IPS DF 6.9 (cell line): ENCODE data around the gene THAP3.
A peak's percentile ranks its signal among the peaks of the same experiment; 100 is the strongest.

Source experiments
- DNase-seq: peaks from one replicate; pipeline ENCODE4 v3.0.0-alpha.2; 2013; ENCODE audit warnings: low read depth, low spot score
- H3K27ac ChIP-seq: one replicate; pipeline ENCODE4 v1.5.1; 2013; ENCODE audit warnings: low read length, control low read depth
- H3K27me3 ChIP-seq: 2 replicates; pipeline ENCODE4 v1.6.1; 2013; ENCODE audit warnings: mild to moderate bottlenecking, low read length; ENCODE audit not compliant: control insufficient read depth, insufficient read depth
- H3K36me3 ChIP-seq: 2 replicates; pipeline ENCODE4 v1.6.1; 2013; ENCODE audit warnings: low read length; ENCODE audit not compliant: control insufficient read depth, insufficient read depth
- H3K4me1 ChIP-seq: 2 replicates; pipeline ENCODE4 v1.6.1; 2013; ENCODE audit warnings: low read length; ENCODE audit not compliant: control insufficient read depth, insufficient read depth
- H3K4me3 ChIP-seq: 2 replicates; pipeline ENCODE4 v1.5.1; 2013; ENCODE audit warnings: mild to moderate bottlenecking, low read length
- H3K9me3 ChIP-seq: 2 replicates; pipeline ENCODE4 v1.6.1; 2013; ENCODE audit warnings: low read length, inconsistent platforms; ENCODE audit not compliant: control insufficient read depth, insufficient read depth
- WGBS: extraction: QIAGEN DNeasy Blood & Tissue Kit; methylation state at CpG from one replicate; pipeline ENCODE4 v1.1.7; 2013; ENCODE audit warnings: mixed read lengths, missing lambda C conversion rate; ENCODE audit not compliant: insufficient read length, insufficient coverage; 5-methylcytosine and 5-hydroxymethylcytosine counted together

THAP3 gene, protein sequence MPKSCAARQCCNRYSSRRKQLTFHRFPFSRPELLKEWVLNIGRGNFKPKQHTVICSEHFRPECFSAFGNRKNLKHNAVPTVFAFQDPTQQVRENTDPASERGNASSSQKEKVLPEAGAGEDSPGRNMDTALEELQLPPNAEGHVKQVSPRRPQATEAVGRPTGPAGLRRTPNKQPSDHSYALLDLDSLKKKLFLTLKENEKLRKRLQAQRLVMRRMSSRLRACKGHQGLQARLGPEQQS

DNA sequence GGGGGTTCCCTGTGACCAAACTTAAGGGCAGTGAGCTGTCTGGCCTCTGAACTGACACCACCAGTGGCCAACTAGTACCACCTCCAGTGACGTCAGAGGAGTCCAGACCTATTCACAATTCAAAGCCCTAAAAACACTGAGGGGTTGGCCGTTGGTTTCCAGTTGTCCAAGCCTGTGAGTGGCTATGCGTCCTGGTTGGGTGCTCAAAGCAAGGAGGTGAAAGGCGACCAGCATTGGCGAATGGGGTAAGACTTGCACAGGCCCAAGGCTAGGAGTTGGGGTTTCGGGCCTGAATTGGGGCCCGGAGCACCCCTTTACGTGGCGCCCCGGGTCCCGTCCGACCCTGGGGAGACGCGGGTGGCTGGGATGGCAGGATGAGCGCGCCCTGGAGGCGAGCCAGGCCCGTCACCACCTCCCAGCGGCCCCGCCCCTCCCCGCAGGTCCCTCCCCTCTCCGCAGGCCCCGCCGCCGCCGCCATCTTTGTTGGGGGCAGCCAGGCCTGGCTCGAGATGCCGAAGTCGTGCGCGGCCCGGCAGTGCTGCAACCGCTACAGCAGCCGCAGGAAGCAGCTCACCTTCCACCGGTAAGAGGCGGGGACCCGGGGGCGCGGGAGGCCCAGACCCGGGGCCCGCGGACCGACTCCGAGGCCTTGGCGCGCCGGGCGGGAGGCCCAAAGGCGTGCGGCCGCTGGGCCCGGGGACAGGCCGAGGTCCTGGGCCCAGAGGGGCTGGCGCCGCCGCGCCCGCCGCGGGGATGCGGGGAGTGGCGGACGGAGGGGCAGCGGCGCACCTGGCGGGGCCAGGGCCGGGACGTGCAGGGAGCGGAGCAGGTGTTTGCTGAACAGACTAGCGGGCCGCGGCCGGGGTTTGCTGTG, at the start of gene THAP3:
Gene THAP3 (plus strand): TSS at position 159 of the 874 bp plus-strand sequence. CDS start 351 bp downstream, at position 510.
- Histone ChIP-seq H3K9me3 (no peaks in the 10 kb centered on the region), H3K36me3 (peaks cover 20% of the 10 kb centered on the region), H3K4me1 (no peaks in the 10 kb centered on the region), H3K4me3 (peak within 1 kb of the TSS; percentile 83), H3K27me3 (no peaks in the 10 kb centered on the region), H3K27ac (no peak within 1 kb of the TSS)
- DNase-seq = no peak
- WGBS = no CpG with 5 or more reads among the region's 73 CpGs

DNA sequence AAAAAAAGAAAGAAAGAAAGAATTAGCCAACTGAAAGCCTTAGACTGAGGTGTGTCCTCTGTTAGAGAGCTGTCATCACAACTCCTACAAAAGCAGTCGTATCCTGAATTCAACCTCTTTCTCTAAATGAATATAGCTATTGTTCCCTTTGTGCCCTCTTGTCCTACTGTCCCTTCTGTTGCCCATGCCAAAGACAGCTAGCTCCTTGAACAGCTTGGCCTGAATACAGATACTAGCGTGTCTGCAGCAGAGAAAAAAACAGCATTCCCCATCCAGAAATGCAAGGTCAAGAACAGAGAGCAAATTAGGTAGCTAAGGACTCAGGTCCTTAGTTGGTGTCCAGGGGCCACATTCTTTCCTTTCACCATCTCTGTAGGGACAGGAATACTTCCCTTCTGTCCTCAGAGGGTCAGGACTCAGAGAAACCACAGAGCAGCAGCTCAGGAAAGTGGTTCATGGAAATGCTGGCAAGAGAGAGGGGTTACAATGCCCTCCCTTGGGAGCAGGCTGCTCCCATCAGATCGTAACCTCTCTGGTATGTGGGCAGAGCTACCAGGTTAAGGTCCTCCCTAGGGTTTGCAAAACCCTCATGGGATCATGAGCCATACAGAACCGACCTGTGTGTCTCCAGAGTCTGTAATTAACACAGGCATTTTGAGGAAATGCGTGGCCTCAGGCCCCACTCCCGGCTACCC, 46.7 kb upstream of the THAP3 start:
- no CpG with 5 or more reads among the region's 6 CpGs for WGBS
- no peaks in the 10 kb centered on the region for H3K36me3 ChIP-seq
- no peaks in the 10 kb centered on the region for H3K9me3 ChIP-seq
- no peak overlapping the region for H3K4me3 ChIP-seq
- no peak overlapping the region for H3K27ac ChIP-seq
- H3K4me1 ChIP-seq = peaks cover 6% of the 10 kb centered on the region
- DNase-seq = no peak
- H3K27me3 ChIP-seq = no peaks in the 10 kb centered on the region

DNA sequence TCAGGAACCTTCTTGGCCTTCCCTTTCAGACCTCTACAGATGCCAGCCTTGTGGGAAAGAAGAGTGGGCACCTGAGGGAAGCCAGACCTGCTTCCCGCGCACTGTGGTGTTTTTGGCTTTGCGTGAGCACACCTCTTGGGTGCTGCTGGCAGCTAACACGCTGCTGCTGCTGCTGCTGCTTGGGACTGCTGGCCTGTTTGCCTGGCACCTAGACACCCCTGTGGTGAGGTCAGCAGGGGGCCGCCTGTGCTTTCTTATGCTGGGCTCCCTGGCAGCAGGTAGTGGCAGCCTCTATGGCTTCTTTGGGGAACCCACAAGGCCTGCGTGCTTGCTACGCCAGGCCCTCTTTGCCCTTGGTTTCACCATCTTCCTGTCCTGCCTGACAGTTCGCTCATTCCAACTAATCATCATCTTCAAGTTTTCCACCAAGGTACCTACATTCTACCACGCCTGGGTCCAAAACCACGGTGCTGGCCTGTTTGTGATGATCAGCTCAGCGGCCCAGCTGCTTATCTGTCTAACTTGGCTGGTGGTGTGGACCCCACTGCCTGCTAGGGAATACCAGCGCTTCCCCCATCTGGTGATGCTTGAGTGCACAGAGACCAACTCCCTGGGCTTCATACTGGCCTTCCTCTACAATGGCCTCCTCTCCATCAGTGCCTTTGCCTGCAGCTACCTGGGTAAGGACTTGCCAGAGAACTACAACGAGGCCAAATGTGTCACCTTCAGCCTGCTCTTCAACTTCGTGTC, 45.9 kb upstream of the THAP3 start:
- Histone ChIP-seq H3K36me3 (no peaks in the 10 kb centered on the region), H3K9me3 (no peaks in the 10 kb centered on the region), H3K4me3 (no peak overlapping the region), H3K27me3 (no peaks in the 10 kb centered on the region), H3K27ac (no peak overlapping the region), H3K4me1 (peaks cover 6% of the 10 kb centered on the region)
- DNase-seq = no peak
- WGBS = no CpG with 5 or more reads among the region's 14 CpGs

DNA sequence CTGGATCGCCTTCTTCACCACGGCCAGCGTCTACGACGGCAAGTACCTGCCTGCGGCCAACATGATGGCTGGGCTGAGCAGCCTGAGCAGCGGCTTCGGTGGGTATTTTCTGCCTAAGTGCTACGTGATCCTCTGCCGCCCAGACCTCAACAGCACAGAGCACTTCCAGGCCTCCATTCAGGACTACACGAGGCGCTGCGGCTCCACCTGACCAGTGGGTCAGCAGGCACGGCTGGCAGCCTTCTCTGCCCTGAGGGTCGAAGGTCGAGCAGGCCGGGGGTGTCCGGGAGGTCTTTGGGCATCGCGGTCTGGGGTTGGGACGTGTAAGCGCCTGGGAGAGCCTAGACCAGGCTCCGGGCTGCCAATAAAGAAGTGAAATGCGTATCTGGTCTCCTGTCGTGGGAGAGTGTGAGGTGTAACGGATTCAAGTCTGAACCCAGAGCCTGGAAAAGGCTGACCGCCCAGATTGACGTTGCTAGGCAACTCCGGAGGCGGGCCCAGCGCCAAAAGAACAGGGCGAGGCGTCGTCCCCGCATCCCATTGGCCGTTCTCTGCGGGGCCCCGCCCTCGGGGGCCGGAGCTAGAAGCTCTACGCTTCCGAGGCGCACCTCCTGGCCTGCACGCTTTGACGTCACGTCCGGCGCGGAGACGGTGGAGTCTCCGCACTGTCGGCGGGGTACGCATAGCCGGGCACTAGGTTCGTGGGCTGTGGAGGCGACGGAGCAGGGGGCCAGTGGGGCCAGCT, 45.1 kb upstream of the THAP3 start, which contains the start of gene ZBTB48:
Gene ZBTB48 (plus strand): TSS at position 621 of the 745 bp plus-strand sequence. CDS start 616 bp downstream, outside the sequence.
- Histone ChIP-seq H3K27ac (no peak within 1 kb of the TSS), H3K36me3 (no peaks in the 10 kb centered on the region), H3K27me3 (no peaks in the 10 kb centered on the region), H3K9me3 (no peaks in the 10 kb centered on the region), H3K4me3 (peak within 1 kb of the TSS; percentile 82), H3K4me1 (peaks cover 6% of the 10 kb centered on the region)
- WGBS = no CpG with 5 or more reads among the region's 58 CpGs
- DNase-seq = peak; percentile 91

DNA sequence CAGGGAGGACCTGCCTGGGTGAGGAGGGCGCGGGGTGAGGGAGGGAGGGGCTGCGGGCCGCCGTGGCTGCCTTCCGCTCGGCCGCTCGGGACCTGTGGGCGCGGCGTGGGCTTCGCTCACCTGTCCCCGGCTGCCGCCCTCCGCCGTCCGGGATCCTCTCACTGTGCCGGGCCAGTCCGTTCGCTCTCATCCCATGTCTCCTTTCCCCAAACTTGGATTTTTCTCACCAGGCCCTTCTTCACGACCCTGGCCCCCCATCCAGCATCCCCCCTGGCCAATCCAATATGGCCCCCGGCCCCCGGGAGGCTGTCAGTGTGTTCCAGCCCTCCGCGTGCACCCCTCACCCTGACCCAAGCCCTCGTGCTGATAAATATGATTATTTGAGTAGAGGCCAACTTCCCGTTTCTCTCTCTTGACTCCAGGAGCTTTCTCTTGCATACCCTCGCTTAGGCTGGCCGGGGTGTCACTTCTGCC, 44.5 kb upstream of the THAP3 start:
- Histone ChIP-seq H3K9me3 (no peaks in the 10 kb centered on the region), H3K27ac (no peak overlapping the region), H3K4me1 (peaks cover 6% of the 10 kb centered on the region), H3K27me3 (no peaks in the 10 kb centered on the region), H3K36me3 (no peaks in the 10 kb centered on the region), H3K4me3 (peak overlapping the region; percentile 82)
- no peak for DNase-seq
- no CpG with 5 or more reads among the region's 30 CpGs for WGBS

DNA sequence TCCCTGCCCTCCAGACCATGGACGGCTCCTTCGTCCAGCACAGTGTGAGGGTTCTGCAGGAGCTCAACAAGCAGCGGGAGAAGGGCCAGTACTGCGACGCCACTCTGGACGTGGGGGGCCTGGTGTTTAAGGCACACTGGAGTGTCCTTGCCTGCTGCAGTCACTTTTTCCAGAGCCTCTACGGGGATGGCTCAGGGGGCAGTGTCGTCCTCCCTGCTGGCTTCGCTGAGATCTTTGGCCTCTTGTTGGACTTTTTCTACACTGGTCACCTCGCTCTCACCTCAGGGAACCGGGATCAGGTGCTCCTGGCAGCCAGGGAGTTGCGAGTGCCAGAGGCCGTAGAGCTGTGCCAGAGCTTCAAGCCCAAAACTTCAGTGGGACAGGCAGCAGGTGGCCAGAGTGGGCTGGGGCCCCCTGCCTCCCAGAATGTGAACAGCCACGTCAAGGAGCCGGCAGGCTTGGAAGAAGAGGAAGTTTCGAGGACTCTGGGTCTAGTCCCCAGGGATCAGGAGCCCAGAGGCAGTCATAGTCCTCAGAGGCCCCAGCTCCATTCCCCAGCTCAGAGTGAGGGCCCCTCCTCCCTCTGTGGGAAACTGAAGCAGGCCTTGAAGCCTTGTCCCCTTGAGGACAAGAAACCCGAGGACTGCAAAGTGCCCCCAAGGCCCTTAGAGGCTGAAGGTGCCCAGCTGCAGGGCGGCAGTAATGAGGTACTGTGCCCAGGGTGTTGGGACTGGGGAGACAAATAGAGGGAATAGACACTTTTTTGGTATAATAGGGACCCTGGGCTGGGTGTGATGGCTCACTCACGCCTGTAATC, 43.9 kb upstream of the THAP3 start:
- no CpG with 5 or more reads among the region's 19 CpGs for WGBS
- H3K4me3 ChIP-seq = peak overlapping the region; percentile 82; the same call in 1 of the 2 replicates
- no peaks in the 10 kb centered on the region for H3K9me3 ChIP-seq
- DNase-seq = no peak
- no peaks in the 10 kb centered on the region for H3K36me3 ChIP-seq
- peaks cover 6% of the 10 kb centered on the region for H3K4me1 ChIP-seq
- no peaks in the 10 kb centered on the region for H3K27me3 ChIP-seq
- no peak overlapping the region for H3K27ac ChIP-seq

DNA sequence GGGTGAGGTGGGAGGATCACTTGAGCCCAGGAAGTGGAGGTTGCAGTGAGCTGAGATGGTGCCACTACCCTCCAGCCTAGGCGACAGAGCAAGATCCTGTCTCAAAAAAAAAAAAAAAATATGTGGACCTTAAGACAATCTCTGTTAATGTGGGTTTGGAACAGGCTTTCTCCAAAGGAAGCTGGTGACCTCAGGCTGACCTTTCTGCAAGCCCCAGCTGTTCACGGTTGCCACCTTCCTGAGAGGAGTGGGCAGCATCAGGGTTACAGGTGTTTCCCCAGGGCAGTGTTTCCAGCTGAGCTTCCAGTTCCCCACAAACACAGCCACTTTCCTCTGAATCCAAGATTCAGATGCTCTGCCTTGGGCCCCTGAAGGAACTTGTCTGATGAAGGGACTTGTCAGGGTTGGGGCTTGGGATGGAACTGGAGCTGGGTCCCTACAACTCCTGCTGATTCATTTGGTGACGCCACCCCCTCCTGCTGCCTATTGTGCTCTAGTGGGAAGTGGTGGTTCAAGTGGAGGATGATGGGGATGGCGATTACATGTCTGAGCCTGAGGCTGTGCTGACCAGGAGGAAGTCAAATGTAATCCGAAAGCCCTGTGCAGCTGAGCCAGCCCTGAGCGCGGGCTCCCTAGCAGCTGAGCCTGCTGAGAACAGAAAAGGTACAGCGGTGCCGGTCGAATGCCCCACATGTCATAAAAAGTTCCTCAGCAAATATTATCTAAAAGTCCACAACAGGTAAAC, 42.9 kb upstream of the THAP3 start:
- DNase-seq = no peak
- peaks cover 6% of the 10 kb centered on the region for H3K4me1 ChIP-seq
- H3K4me3 ChIP-seq = no peak overlapping the region
- H3K27ac ChIP-seq = no peak overlapping the region
- H3K36me3 ChIP-seq = no peaks in the 10 kb centered on the region
- no peaks in the 10 kb centered on the region for H3K9me3 ChIP-seq
- H3K27me3 ChIP-seq = no peaks in the 10 kb centered on the region
- no CpG with 5 or more reads among the region's 10 CpGs for WGBS

DNA sequence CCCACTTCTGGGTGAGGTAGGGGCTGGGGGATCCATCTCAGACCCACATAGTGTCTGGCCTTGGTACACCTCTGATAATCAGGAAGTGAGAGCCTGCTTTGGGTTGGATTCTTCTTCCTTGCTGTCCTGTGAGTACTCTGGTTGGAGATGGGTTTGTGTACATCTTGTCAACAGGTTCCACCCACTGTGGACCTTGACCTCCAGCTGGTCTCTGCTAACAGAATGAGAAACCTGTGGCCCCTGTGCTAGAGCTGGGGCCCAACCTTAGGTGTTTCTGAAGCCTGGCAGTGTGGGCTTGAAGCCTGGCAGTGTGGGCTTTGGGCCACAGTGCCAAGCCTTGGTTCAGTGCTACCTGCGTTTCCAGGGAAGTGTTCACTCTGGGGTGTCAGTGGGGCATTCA, 42.3 kb upstream of the THAP3 start:
- Histone ChIP-seq H3K4me3 (no peak overlapping the region), H3K27ac (no peak overlapping the region), H3K36me3 (no peaks in the 10 kb centered on the region; the same call in 1 of the 2 replicates), H3K27me3 (no peaks in the 10 kb centered on the region), H3K4me1 (peaks cover 6% of the 10 kb centered on the region), H3K9me3 (no peaks in the 10 kb centered on the region)
- no CpG with 5 or more reads among the region's 1 CpG for WGBS
- no peak for DNase-seq
